DMS153 treated with DMSO at 0.1 percent for 48 hours (cell line): ENCODE data around the gene ADCK1.
"Not testable (repeated sequence)": the region's sequence is repeated elsewhere in the genome, so short reads cannot be mapped to it uniquely, and the experiment has no call there.

Source experiments
- DNase-seq: peaks from one replicate; lab custom pipeline; 2025; ENCODE audit not compliant: unreplicated experiment; lab: John Stamatoyannopoulos, UW

The ADCK1 gene

GRCh38 chr14:77864085-77864484 is 64.2 kb downstream of the ADCK1 start:
- DNase-seq, result no peak

- no peak for DNase-seq
Observed at GRCh38 chr14:77864580-77864979, 64.7 kb downstream of the ADCK1 start.

GRCh38 chr14:77865455-77865854 is 65.5 kb downstream of the ADCK1 start:
- DNase-seq, result no peak

- DNase-seq, result no peak
Observed at GRCh38 chr14:77866932-77867331, 67.0 kb downstream of the ADCK1 start.

- no peak for DNase-seq
Observed at GRCh38 chr14:77867476-77867875, 67.6 kb downstream of the ADCK1 start.

GRCh38 chr14:77868552-77869285 is 68.8 kb downstream of the ADCK1 start:
- DNase-seq, result no peak

- no peak for DNase-seq
Observed at GRCh38 chr14:77869340-77869739, 69.4 kb downstream of the ADCK1 start.

- no peak for DNase-seq
Observed at GRCh38 chr14:77870646-77871045, 70.7 kb downstream of the ADCK1 start.

- DNase-seq, result no peak
Observed at GRCh38 chr14:77872152-77872551, 72.2 kb downstream of the ADCK1 start.

- no peak for DNase-seq
Observed at GRCh38 chr14:77872983-77873382, 73.1 kb downstream of the ADCK1 start.

GRCh38 chr14:77878783-77879182 is 78.9 kb downstream of the ADCK1 start:
- no peak for DNase-seq

GRCh38 chr14:77880056-77880455 is 80.1 kb downstream of the ADCK1 start:
- no peak for DNase-seq

- peak; percentile 64 for DNase-seq
Observed at GRCh38 chr14:77882098-77882497, 82.2 kb downstream of the ADCK1 start.

- no peak for DNase-seq
Observed at GRCh38 chr14:77882636-77883035, 82.7 kb downstream of the ADCK1 start.

GRCh38 chr14:77883131-77883846 is 83.4 kb downstream of the ADCK1 start:
- DNase-seq, result no peak

GRCh38 chr14:77883847-77884238 is 83.9 kb downstream of the ADCK1 start:
- DNase-seq, result no peak

- no peak for DNase-seq
Observed at GRCh38 chr14:77885367-77885766, 85.5 kb downstream of the ADCK1 start.

GRCh38 chr14:77886010-77886409 is 86.1 kb downstream of the ADCK1 start:
- DNase-seq, result no peak

- DNase-seq, result not testable (repeated sequence)
Observed at GRCh38 chr14:77888903-77889302, 89.0 kb downstream of the ADCK1 start.

- DNase-seq, result no peak
Observed at GRCh38 chr14:77889971-77890442, 90.1 kb downstream of the ADCK1 start.

GRCh38 chr14:77890873-77891272 is 91.0 kb downstream of the ADCK1 start:
- DNase-seq, result no peak

GRCh38 chr14:77892381-77892871 is 92.5 kb downstream of the ADCK1 start:
- DNase-seq, result no peak
